Measurements from ENCODE around the gene SGF29.

DNA sequence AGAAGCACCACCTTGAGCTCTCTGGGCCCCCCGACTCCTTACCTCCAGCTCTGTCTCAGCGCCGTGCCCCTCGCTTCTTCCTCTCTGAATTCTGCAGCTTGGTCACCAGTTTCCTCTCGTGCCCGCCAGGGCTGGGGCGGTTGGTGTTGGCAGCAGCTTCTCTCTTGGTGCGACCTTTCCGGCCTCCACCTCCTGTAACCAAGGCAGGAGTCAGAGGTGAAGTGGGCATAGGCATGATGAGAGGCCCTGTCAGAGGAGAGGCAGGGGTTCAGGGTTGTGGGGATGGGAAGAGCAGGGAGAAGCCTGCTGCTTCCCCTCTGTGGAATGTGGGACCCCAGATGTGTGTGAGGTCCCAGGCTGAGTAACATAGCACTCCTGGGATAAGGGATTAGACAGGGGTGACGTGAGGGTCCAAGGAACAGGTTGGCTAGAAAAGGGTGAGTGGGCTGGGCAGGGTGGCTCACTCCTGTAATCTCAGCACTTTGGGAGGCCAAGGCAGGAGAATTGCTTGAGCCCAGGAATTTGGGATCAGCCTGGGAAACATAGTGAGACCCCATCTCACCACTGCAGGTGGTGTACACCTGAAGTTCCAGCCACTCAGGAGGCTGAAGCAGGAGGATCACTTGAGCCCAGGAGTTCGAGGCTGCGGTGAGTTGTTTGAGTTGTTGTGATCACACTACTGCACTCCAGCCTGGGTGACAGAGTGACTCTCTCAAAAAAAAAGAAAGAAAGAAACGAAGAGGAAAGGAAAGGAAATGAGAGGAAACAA, 15.6 kb upstream of the SGF29 start:
- TF ChIP-seq POLR2A (IDR thresholded peaks at IDR 0.05) (no peak), EP300 (IDR thresholded peaks at IDR 0.05) (no peak), POLR2AphosphoS5 (IDR thresholded peaks at IDR 0.05) (no peak)
- TF ChIP-seq, protein P1, sequence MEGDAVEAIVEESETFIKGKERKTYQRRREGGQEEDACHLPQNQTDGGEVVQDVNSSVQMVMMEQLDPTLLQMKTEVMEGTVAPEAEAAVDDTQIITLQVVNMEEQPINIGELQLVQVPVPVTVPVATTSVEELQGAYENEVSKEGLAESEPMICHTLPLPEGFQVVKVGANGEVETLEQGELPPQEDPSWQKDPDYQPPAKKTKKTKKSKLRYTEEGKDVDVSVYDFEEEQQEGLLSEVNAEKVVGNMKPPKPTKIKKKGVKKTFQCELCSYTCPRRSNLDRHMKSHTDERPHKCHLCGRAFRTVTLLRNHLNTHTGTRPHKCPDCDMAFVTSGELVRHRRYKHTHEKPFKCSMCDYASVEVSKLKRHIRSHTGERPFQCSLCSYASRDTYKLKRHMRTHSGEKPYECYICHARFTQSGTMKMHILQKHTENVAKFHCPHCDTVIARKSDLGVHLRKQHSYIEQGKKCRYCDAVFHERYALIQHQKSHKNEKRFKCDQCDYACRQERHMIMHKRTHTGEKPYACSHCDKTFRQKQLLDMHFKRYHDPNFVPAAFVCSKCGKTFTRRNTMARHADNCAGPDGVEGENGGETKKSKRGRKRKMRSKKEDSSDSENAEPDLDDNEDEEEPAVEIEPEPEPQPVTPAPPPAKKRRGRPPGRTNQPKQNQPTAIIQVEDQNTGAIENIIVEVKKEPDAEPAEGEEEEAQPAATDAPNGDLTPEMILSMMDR (IDR thresholded peaks at IDR 0.05), result no peak
